Panc1 (cell line): ENCODE measurements around the gene ANK3. TPM values are rescaled to one million over a fixed set of nuclear protein-coding genes. Genes with fewer than 3 reads are reported as not detected.

Experiments used
- ATAC-seq: fragments of 200-7000 bp; cut with Tn5 transposase; 2 replicates; pipeline ENCODE4 v1.9.1; 2020; ENCODE audit warnings: mild to moderate bottlenecking, moderate library complexity
- BruUV-seq: library from RNA; stranded (reverse); fragments of 400-500 nt; replicated peaks from 2 replicates; lab custom pipeline; 2021; lab: Mats Ljungman, UMichigan
- CTCF ChIA-PET: fragments of 300-600 bp; sonication (Branson Sonifier 250); formaldehyde crosslinking; loops from one replicate; lab custom pipeline; 2022; ENCODE audit warnings: antibody characterized with exemption; lab: Charles Lee
- POLR2A ChIA-PET: fragments of 300-600 bp; sonication (Branson Sonifier 250); formaldehyde crosslinking; loops from one replicate; lab custom pipeline; 2022; ENCODE audit warnings: antibody characterized with exemption; lab: Charles Lee
- DNase-seq: peaks from one replicate; pipeline ENCODE4 v3.0.0-alpha.2; 2010; ENCODE audit warnings: low read depth, low spot score
- H3K27ac ChIP-seq: 2 replicates; pipeline ENCODE4 v1.5.1; 2011; ENCODE audit warnings: mild to moderate bottlenecking, low read length, inconsistent platforms
- H3K27me3 ChIP-seq: fragments of 200-500 bp; sonication (Bioruptor generic); 2 replicates; pipeline ENCODE4 v1.6.0; 2014; ENCODE audit warnings: low read length, inconsistent platforms; ENCODE audit not compliant: control insufficient read depth, insufficient read depth
- H3K36me3 ChIP-seq: fragments of 200-500 bp; sonication (Bioruptor generic); 2 replicates; pipeline ENCODE4 v1.5.1; 2014; ENCODE audit warnings: inconsistent platforms, mild to moderate bottlenecking, low read length, moderate library complexity; ENCODE audit not compliant: control insufficient read depth, insufficient read depth
- H3K4me1 ChIP-seq: 2 replicates; pipeline ENCODE4 v1.5.1; 2011; ENCODE audit warnings: inconsistent platforms, mild to moderate bottlenecking, low read length, moderate library complexity; ENCODE audit not compliant: control insufficient read depth, insufficient read depth
- H3K4me3 ChIP-seq, 2 experiments: 2 replicates each; pipeline ENCODE4 v1.5.1; 2011 to 2012; ENCODE audit warnings: low read depth in 2 of 2, low read length in 2 of 2, mild to moderate bottlenecking in 2 of 2, inconsistent platforms in 1 of 2, moderate library complexity in 1 of 2
- H3K9me3 ChIP-seq: fragments of 200-500 bp; sonication (Bioruptor generic); 2 replicates; pipeline ENCODE4 v1.5.1; 2014; ENCODE audit warnings: low read depth, mild to moderate bottlenecking, inconsistent platforms, low read length, moderate library complexity; ENCODE audit not compliant: control insufficient read depth, insufficient read depth
- SIN3A ChIP-seq: IDR thresholded peaks from 2 replicates; pipeline ENCODE4 v1.6.1; 2012; ENCODE audit warnings: low read depth, mild to moderate bottlenecking, low read length, moderate library complexity, borderline replicate concordance; ENCODE audit not compliant: insufficient read depth
- TCF7L2 ChIP-seq: IDR thresholded peaks from 2 replicates; pipeline ENCODE4 v1.6.1; 2011; ENCODE audit warnings: mild to moderate bottlenecking, low read depth, low read length, inconsistent platforms
- in situ Hi-C: cut with HindIII; loops from 2 replicates; pipeline ENCODE4 v1.10.0; 2016; ENCODE audit warnings: low sequenced_read_pairs, low pct_unique_long_range_greater_than_20kb
- intact Hi-C: fragments of 100-400 bp; cut with micrococcal nuclease; formaldehyde crosslinking; loops from one replicate; pipeline ENCODE4 v1.10.0; 2022; ENCODE audit not compliant: unreplicated experiment
- total RNA-seq: library from RNA; stranded (reverse); gene quantifications from one replicate; pipeline ENCODE4 v1.2.1, GENCODE V29; 2021; ENCODE audit not compliant: unreplicated experiment
- TF ChIP-seq, protein P1 (sequence below): fragments of 450-650 bp; IDR thresholded peaks from 2 replicates; pipeline ENCODE4 v1.5.1; 2017; ENCODE audit warnings: mild to moderate bottlenecking
- TF ChIP-seq, protein P2 (sequence below), 2 experiments: IDR thresholded peaks; 2 replicates each; pipeline ENCODE4 v1.6.1; 2011 to 2012; ENCODE audit warnings: low read depth in 2 of 2, control low read depth in 1 of 2, low read length in 1 of 2, mild to moderate bottlenecking in 1 of 2, moderate library complexity in 1 of 2; ENCODE audit not compliant: insufficient read depth in 1 of 2

The ANK3 gene
- total RNA-seq, 1 experiment from 2014 or later = 2.5 TPM

GRCh38 chr10:60032723-60033122 lies 357.0 kb downstream of the ANK3 start:
- DNase-seq = peak; percentile 38
- Histone ChIP-seq H3K4me1 (no peaks in the 10 kb centered on the region), H3K27me3 (0 out of 2 replicates have a peak, but pooled peaks cover 3% of the 10 kb centered on the region), H3K4me3 (no peak overlapping the region), H3K27ac (no peak overlapping the region), H3K36me3 (no peaks in the 10 kb centered on the region), H3K9me3 (no peaks in the 10 kb centered on the region)
- POLR2A ChIA-PET = interaction anchor here (0.5 kb wide), 1 partner anchor 126 kb away, joined by 3 read pairs; no protein-coding TSS in a partner anchor
- in situ Hi-C loops (no loop called here), intact Hi-C loops (loop anchor here (2.0 to 10.0 kb wide), 2 partner anchors 58 to 202 kb away; no protein-coding TSS in a partner anchor)
- BruUV-seq = no TSS peak
- peak; percentile 77 for ATAC-seq
- TF ChIP-seq TCF7L2 (no peak), SIN3A (no peak)
- TF ChIP-seq, protein P1, sequence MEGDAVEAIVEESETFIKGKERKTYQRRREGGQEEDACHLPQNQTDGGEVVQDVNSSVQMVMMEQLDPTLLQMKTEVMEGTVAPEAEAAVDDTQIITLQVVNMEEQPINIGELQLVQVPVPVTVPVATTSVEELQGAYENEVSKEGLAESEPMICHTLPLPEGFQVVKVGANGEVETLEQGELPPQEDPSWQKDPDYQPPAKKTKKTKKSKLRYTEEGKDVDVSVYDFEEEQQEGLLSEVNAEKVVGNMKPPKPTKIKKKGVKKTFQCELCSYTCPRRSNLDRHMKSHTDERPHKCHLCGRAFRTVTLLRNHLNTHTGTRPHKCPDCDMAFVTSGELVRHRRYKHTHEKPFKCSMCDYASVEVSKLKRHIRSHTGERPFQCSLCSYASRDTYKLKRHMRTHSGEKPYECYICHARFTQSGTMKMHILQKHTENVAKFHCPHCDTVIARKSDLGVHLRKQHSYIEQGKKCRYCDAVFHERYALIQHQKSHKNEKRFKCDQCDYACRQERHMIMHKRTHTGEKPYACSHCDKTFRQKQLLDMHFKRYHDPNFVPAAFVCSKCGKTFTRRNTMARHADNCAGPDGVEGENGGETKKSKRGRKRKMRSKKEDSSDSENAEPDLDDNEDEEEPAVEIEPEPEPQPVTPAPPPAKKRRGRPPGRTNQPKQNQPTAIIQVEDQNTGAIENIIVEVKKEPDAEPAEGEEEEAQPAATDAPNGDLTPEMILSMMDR = peak; percentile 75
- CTCF ChIA-PET = no interaction called here

DNA sequence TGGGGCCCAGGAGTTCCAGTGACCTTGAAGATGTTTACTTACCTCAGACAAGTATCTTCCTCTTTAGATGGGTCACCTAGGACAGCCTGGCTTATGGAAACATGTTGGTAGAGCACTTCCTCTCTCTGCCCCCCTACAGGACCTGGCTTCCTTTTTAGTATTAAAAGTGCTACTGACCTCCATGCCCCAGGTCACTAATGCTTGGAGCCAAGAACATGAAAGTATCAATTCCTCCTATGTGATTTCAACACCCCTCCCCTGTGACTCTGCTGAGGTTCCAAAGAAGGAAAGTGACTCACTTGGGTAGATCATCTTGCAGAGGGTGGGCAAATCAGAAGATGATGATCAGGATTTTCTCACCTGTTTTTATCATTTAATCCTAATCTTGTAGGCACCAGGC lies 358.0 kb downstream of the ANK3 start:
- Histone ChIP-seq H3K4me3 (no peak overlapping the region), H3K36me3 (no peaks in the 10 kb centered on the region), H3K4me1 (no peaks in the 10 kb centered on the region), H3K27ac (no peak overlapping the region), H3K9me3 (no peaks in the 10 kb centered on the region), H3K27me3 (0 out of 2 replicates have a peak, but pooled peaks cover 3% of the 10 kb centered on the region)
- ATAC-seq = no peak
- ChIA-PET POLR2A (no interaction called here), CTCF (interaction anchor here (0.6 to 1.0 kb wide), 2 partner anchors 406 to 1487 kb away, joined by 5 to 6 read pairs; no protein-coding TSS in a partner anchor)
- BruUV-seq = no TSS peak
- in situ Hi-C loops (no loop called here), intact Hi-C loops (loop anchor here (1.0 to 10.0 kb wide), 3 partner anchors 57 to 405 kb away; no protein-coding TSS in a partner anchor)
- TF ChIP-seq, protein P1 = no peak
- TF ChIP-seq, protein P2, sequence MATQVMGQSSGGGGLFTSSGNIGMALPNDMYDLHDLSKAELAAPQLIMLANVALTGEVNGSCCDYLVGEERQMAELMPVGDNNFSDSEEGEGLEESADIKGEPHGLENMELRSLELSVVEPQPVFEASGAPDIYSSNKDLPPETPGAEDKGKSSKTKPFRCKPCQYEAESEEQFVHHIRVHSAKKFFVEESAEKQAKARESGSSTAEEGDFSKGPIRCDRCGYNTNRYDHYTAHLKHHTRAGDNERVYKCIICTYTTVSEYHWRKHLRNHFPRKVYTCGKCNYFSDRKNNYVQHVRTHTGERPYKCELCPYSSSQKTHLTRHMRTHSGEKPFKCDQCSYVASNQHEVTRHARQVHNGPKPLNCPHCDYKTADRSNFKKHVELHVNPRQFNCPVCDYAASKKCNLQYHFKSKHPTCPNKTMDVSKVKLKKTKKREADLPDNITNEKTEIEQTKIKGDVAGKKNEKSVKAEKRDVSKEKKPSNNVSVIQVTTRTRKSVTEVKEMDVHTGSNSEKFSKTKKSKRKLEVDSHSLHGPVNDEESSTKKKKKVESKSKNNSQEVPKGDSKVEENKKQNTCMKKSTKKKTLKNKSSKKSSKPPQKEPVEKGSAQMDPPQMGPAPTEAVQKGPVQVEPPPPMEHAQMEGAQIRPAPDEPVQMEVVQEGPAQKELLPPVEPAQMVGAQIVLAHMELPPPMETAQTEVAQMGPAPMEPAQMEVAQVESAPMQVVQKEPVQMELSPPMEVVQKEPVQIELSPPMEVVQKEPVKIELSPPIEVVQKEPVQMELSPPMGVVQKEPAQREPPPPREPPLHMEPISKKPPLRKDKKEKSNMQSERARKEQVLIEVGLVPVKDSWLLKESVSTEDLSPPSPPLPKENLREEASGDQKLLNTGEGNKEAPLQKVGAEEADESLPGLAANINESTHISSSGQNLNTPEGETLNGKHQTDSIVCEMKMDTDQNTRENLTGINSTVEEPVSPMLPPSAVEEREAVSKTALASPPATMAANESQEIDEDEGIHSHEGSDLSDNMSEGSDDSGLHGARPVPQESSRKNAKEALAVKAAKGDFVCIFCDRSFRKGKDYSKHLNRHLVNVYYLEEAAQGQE (IDR thresholded peaks at IDR 0.05; ENCODE audit: insufficient read depth in 1 of 2, low read depth in 2 of 2, low read length in 1 of 2) = no peak
- no peak for TF ChIP-seq TCF7L2
- no peak for DNase-seq
